ENCODE data around the gene SPRYD3.
"Not testable (repeated sequence)": the region's sequence is repeated elsewhere in the genome, so short reads cannot be mapped to it uniquely, and the experiment has no call there.

The SPRYD3 gene

GRCh38 chr12:53101931-53102781 is 23.0 kb upstream of the SPRYD3 start:
- DNase-seq (ENCODE audit: low read depth in 1 of 2, low spot score in 1 of 2): no peak

GRCh38 chr12:53101266-53101665 is 22.1 kb upstream of the SPRYD3 start:
- DNase-seq (ENCODE audit: low read depth in 1 of 2, low spot score in 1 of 2): no peak

- DNase-seq (ENCODE audit: low read depth in 1 of 2, low spot score in 1 of 2): no peak
Observed at GRCh38 chr12:53100466-53101151, 21.4 kb upstream of the SPRYD3 start.

GRCh38 chr12:53099071-53099882 is 20.1 kb upstream of the SPRYD3 start:
- peak; percentile 80 to 82 for DNase-seq (ENCODE audit: low read depth in 1 of 2, low spot score in 1 of 2)

GRCh38 chr12:53098354-53098981 is 19.3 kb upstream of the SPRYD3 start:
- DNase-seq (ENCODE audit: low read depth in 1 of 2, low spot score in 1 of 2): no peak

GRCh38 chr12:53097564-53098353 is 18.6 kb upstream of the SPRYD3 start, which contains the start of gene IGFBP6:
Gene IGFBP6, plus strand, starts transcription at chr12:53097667. Its CDS starts 51 bp downstream, at chr12:53097718.
- DNase-seq (ENCODE audit: low read depth in 1 of 2, low spot score in 1 of 2): peak; percentile 11 to 37

- no peak for DNase-seq (ENCODE audit: low read depth in 1 of 2, low spot score in 1 of 2)
Observed at GRCh38 chr12:53097207-53097563, 18.0 kb upstream of the SPRYD3 start.

GRCh38 chr12:53096759-53097158 is 17.6 kb upstream of the SPRYD3 start:
- DNase-seq (ENCODE audit: low read depth in 1 of 2, low spot score in 1 of 2): no peak

- DNase-seq (ENCODE audit: low read depth in 1 of 2, low spot score in 1 of 2): no peak
Observed at GRCh38 chr12:53096089-53096741, 17.0 kb upstream of the SPRYD3 start.

GRCh38 chr12:53095596-53095895 is 16.4 kb upstream of the SPRYD3 start:
- DNase-seq (ENCODE audit: low read depth in 1 of 2, low spot score in 1 of 2): not testable (repeated sequence)

- DNase-seq (ENCODE audit: low read depth in 1 of 2, low spot score in 1 of 2): not testable (repeated sequence)
Observed at GRCh38 chr12:53094796-53095595, 15.8 kb upstream of the SPRYD3 start.

GRCh38 chr12:53094394-53094787 is 15.2 kb upstream of the SPRYD3 start:
- DNase-seq (ENCODE audit: low read depth in 1 of 2, low spot score in 1 of 2): no peak

- DNase-seq (ENCODE audit: low read depth in 1 of 2, low spot score in 1 of 2): no peak
Observed at GRCh38 chr12:53093777-53094393, 14.7 kb upstream of the SPRYD3 start.

- no peak for DNase-seq (ENCODE audit: low read depth in 1 of 2, low spot score in 1 of 2)
Observed at GRCh38 chr12:53091756-53092155, 12.6 kb upstream of the SPRYD3 start.

- DNase-seq (ENCODE audit: low read depth in 1 of 2, low spot score in 1 of 2): no peak
Observed at GRCh38 chr12:53090554-53090953, 11.4 kb upstream of the SPRYD3 start.

GRCh38 chr12:53090105-53090504 is 10.9 kb upstream of the SPRYD3 start:
- no peak for DNase-seq (ENCODE audit: low read depth in 1 of 2, low spot score in 1 of 2)

GRCh38 chr12:53086361-53086760 is 7.2 kb upstream of the SPRYD3 start:
- no peak for DNase-seq (ENCODE audit: low read depth in 1 of 2, low spot score in 1 of 2)

- no peak for DNase-seq (ENCODE audit: low read depth in 1 of 2, low spot score in 1 of 2)
Observed at GRCh38 chr12:53082637-53083175, 3.5 kb upstream of the SPRYD3 start.

All from stimulated activated CD4-positive, alpha-beta T cell treated with anti-CD3 and anti-CD28 coated beads, Interleukin-15, amount 100 ng/mL, for 1 hour (primary cell).